Neural progenitor cell (in vitro differentiated cells): Measurements from ENCODE around the gene DDOST.

Experiments used
- EZH2 ChIP-seq: fragments of 200-600 bp; sonication (generic); IDR thresholded peaks from 2 replicates; pipeline ENCODE4 v1.6.1; 2017; ENCODE audit warnings: antibody characterized with exemption, mild to moderate bottlenecking, moderate library complexity
- TF ChIP-seq, protein P1 (sequence below): fragments of 200-600 bp; sonication (generic); IDR thresholded peaks from 2 replicates; pipeline ENCODE4 v1.5.1; 2017; ENCODE audit warnings: antibody characterized with exemption, mild to moderate bottlenecking

DNA sequence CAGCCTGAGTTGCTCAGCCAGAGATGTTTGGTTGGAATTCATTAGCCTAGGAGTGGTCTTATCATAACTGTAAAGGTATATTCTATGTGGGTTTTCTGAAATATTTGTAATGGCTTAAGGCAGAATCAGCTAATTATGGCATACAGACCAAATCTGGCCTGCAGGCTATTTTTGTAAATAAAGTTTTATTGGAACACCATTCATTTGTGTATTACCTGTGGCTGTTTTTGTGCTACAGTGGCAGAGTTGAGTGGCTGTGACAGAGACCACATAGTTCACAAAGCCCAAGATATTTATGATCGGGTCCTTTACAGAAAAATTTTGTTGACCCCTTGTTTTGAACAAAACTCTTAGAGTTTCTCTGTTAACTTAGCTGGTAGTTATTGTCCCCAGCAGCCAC lies 7.4 kb upstream of the DDOST start:
- TF ChIP-seq, protein P1, sequence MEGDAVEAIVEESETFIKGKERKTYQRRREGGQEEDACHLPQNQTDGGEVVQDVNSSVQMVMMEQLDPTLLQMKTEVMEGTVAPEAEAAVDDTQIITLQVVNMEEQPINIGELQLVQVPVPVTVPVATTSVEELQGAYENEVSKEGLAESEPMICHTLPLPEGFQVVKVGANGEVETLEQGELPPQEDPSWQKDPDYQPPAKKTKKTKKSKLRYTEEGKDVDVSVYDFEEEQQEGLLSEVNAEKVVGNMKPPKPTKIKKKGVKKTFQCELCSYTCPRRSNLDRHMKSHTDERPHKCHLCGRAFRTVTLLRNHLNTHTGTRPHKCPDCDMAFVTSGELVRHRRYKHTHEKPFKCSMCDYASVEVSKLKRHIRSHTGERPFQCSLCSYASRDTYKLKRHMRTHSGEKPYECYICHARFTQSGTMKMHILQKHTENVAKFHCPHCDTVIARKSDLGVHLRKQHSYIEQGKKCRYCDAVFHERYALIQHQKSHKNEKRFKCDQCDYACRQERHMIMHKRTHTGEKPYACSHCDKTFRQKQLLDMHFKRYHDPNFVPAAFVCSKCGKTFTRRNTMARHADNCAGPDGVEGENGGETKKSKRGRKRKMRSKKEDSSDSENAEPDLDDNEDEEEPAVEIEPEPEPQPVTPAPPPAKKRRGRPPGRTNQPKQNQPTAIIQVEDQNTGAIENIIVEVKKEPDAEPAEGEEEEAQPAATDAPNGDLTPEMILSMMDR: no peak
- TF ChIP-seq EZH2: no peak
